MV-4-11 (cell line): ENCODE results near the gene TPBGL.
A peak's percentile ranks its signal among the peaks of the same experiment; 100 is the strongest.

ENCODE experiments used
- DNase-seq: peaks from one replicate; lab custom pipeline; 2025; lab: John Stamatoyannopoulos, UW

Gene TPBGL, protein sequence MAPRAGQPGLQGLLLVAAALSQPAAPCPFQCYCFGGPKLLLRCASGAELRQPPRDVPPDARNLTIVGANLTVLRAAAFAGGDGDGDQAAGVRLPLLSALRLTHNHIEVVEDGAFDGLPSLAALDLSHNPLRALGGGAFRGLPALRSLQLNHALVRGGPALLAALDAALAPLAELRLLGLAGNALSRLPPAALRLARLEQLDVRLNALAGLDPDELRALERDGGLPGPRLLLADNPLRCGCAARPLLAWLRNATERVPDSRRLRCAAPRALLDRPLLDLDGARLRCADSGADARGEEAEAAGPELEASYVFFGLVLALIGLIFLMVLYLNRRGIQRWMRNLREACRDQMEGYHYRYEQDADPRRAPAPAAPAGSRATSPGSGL

DNA sequence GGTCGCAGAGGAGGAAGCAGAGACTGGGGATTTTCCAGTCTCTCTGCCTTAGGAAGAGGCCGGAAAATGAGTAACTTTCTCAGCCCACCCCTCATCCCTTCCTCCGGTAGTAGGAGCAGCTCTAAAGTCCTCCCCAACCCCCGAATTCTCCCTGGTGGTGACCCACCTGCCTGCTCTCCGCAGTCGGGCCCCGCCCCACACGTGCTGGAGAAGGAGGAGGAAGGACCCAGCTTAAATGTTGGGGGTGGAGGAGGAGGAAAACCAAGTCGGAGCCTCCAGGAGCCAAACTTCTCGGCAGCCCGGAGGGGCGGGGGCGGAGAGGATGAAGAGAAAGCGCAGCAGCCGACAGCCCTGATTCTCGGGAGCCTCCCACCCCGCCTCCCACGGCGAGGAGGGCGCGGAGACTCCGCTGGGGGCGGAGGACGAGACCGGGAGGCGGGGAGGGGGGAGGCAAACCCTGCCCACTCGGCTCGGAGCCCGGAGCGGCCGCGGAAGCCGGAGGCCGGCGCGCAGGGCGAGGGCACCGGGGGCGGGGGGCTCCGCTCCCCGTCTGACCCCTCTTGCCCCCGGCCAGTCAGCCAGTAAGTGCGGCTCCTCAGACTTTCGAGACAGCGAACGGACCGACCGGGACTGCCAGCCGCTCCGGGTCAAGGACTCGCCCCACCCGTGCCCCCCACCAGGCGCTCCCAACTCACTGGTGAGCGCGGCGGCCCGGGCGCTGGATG lies at the start of gene TPBGL:
Gene TPBGL (plus strand): TSS at position 464 of the 725 bp plus-strand sequence. CDS start 276 bp downstream, outside the sequence.
- DNase-seq, result no peak

DNA sequence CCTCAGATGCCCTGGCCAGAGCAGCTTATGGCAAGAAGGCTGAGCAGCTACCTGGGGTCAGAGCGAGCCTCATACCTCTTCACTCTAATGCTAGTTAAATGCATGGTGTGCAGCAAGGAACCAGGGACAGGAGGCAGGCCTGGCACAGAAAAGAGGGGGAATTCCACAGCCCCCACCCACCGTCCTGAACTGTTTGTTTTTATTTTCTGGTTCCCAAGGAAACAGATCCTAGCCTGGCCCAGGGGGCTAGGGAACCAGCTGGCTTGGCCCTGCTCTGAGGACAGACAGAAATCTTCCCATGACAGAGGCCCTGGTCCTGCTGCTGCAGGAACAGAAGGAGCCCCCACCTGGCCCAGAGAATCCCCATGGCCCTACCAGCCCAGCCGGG lies 49.2 kb upstream of the TPBGL start:
- no peak for DNase-seq

DNA sequence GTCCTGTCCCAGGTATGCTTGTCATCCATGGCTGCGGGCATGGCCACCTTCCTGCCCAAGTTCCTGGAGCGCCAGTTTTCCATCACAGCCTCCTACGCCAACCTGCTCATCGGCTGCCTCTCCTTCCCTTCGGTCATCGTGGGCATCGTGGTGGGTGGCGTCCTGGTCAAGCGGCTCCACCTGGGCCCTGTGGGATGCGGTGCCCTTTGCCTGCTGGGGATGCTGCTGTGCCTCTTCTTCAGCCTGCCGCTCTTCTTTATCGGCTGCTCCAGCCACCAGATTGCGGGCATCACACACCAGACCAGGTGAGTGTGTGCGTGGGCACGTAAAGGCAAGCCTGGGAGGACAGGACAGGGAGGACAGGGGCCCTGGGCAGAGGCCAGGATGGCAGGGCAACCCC lies 47.3 kb upstream of the TPBGL start:
- no peak for DNase-seq

DNA sequence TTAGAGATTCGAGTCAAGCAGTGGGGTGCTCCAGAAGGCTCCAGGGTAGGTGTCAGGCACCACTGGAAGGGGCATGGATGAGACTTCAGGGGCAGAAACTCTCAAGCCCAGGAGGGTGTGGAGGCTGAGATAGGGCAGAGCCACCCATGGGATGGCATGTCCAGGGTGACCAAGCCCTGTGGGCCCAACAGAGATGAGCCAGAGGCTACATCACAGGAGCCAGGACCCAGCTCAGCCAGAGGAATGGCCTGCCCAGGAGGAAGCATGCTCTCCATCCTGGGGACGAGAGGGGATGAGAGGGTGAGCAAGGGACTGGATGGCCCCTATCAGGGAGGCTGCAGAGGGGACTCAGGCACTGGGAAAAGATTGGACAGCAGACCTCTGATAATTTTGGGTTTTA lies 46.9 kb upstream of the TPBGL start:
- DNase-seq, result no peak

DNA sequence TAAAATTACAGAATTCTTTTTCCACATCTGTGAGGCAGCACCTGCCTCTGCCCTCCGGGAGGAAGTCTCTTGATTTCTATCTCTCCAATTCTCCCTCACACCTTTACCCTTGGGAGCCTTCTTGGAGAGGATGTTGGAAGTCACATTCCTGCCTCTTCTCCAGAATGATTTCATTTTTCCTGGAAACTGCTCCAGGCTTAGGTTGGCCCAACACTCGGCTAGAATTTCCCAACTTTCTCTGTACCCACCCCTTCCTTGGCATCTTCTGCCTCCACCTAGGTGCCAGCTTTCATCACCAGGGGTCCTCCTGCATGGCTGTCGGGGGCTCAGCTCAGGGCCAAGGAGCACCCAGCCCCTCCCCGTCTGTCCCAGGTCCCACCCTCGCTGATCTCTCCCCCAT lies 46.4 kb upstream of the TPBGL start:
- no peak for DNase-seq

DNA sequence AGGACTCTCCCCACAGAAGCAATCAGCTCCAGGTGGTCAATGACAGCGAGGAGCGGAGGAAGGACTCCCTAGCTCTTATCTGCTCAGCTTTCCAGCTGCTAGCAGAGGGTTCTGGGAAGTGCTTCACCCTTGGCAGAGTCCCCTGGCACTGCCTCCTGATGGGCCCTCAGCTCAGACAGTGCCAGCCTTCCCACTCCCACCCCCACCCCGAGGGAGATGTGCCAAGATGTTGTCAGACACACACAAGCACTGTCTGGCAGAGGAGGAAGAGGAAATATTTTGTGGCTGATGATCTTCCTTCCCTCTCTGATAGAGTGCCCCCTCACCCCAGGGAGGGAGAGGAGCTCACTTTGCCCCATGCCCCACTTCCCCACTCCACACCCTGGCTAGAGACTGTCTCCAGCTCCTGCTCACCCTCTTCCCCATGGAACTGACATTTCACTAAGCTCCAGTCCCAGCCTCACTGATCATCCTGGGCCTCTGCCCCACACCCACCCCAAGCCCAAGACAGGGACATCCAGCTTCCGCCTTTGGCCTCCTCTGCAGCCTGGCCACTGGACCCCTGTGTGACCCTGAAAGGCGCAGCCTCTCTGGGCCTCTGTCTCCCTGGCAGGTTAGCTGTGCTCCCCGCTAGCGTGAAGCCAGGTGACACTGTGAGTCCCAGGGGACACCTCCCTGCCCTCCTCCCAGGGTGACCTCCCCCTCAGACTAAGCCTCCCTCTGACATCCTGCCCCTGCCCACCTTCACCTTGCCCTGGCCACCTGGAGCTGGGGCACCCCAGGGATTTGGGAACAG lies 45.2 kb upstream of the TPBGL start:
- peak; percentile 33 for DNase-seq

DNA sequence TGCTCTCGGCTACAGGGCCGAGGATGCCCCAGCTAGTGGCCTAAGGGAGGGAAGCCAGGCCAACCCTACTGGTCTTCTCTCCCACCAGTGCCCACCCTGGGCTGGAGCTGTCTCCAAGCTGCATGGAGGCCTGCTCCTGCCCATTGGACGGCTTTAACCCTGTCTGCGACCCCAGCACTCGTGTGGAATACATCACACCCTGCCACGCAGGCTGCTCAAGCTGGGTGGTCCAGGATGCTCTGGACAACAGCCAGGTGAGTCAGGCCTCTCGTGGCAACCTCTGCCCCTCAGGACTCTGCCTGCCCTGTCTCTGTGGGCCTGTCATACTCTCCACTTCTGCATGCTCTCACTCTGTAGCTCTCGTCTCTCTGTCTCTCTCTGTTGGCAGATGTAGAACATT lies 44.1 kb upstream of the TPBGL start:
- no peak for DNase-seq

DNA sequence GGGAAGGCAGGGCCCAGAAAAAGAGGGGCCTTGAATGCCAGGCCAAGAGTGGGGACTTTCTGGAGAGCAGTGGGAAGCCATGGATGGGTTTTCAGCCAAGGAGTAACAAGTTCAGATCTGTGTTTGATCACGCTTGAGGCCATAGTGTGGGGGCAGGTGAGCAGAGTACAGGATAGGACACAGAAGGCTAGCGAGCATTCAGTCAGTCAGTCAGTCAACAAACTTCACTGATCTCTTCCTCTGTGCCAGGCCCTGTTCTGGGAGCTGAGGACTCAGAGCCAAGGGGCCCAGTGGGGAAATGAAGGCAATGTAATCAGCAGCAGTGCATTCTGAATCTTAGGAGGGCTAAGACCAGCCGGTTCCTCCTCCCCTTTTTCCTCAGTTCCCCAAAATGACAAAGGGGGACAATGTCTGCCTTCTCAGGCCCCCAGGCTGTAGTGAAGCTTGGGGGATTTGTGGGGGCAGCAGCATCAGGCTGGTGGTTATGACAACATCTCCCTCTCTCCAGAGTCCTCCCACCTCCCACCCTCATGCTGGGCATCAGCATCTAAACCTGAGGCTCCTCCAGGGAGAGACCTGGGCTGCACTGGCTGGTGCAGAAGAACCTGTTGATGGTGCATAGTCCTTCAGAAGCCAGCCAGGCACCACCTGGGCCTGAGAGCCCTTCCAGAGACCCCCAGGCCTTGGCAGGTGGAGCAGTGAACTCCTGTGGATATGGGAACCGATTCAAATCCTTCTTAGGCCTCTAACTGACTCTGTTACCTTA lies 42.9 kb upstream of the TPBGL start:
- no peak for DNase-seq

DNA sequence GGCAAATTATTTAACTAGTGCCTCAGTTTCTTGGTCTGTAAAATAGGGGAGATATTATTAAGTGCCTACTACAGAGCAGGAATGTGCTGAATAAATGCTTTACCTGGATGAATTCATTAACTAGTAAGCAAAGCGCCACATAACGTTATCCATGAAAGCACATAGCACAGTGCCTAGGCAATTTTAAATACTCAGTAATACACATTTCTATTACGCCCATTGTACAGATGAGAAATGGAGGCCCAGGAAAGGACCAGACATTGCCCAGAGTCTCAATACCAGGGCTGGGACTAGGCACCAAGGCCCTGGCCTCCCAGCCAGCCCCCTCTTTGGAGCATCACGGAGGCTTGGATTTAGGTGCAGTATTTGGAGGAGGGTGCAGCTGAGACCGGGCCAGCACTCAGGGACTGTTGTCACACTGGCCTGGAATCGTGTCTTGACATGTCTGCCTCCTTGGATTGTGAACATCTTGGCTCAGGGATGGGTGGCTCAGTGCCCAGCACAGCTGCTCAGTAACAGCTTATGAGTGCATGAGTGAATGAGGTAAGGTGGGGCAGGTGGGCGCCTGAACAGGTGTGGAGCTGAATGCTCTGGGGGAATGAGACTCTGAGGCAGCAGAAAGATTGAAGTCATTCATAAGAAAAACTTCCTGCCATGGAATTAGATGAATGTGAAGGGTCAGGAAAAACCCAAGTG lies 42.1 kb upstream of the TPBGL start:
- DNase-seq, result no peak

DNA sequence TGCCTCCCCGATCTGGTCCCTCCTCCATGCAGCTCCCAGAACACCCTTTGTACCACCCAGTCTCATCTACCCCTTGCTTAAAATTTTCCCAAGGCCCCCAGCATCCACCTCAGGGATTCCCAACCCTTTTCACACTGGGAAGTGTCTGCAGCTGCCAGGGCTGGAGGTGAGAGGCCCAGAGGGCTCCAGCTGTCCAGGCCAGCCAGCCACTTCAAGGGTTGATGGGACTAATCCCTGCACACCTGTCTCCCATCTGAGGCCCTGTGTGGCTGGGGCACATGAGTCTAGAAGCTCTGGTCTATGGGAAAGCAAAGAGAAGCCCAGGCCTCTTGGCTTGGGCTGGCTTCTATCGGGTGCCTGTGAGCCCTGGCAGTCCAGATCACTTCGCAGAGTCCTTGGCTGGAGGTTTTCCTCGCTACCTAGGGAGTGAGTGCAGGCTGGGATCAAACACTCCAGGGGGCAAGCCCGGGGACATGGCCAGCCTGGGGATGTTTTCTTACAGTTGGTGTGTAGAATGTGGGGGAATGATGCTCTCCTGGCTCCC lies 41.1 kb upstream of the TPBGL start:
- DNase-seq, result no peak

DNA sequence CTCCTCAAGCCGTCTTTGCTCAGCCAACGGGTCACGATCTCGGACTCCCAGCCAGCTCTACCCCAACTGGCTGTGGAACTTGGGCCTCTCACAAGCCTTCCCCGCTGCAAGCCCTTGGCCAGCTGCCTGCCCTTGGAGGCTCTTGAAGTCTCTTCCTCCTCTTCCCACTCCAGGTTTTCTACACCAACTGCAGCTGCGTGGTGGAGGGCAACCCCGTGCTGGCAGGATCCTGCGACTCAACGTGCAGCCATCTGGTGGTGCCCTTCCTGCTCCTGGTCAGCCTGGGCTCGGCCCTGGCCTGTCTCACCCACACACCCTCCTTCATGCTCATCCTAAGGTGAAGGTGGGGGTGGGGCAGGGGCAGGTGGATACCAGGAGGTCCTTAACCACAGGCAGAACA lies 40.5 kb upstream of the TPBGL start:
- no peak for DNase-seq

DNA sequence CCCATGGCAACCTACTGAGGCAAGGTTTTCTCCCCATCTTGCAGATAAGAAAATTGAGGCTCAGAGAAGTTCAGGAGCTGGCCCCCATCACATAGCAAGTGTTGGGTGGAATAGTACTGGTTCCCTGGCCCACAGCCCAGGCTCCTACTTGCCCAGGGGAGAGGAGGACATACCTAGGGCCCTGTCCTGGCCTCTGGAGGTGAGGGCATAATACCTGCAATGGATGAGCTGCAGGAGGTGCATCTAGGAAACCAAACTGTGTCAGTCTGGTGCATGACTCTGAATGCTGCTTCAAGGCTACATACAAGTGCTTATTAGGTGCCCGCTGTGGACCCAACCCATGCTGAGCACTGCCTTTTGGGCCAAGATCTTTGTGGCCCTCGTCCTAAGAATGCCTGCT lies 40.0 kb upstream of the TPBGL start:
- no peak for DNase-seq

DNA sequence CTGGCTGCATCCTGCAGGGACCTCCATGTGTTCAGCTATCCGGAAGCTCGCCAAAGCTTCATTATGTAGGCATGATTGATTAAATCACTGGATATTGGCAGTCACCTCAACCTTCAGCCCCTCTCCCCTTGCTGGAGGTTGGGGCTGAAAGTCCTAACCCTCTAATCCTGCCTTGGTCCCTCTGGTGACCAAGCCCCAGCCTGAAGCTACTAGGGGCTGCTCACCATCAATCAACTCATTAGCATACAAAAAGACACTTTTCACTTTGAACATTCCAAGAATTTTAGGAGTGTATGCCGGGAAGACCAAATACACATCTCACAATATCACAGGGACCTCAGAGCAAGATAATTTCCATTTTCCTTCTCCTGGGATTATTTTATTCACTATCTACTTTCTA lies 38.8 kb upstream of the TPBGL start:
- DNase-seq, result no peak

DNA sequence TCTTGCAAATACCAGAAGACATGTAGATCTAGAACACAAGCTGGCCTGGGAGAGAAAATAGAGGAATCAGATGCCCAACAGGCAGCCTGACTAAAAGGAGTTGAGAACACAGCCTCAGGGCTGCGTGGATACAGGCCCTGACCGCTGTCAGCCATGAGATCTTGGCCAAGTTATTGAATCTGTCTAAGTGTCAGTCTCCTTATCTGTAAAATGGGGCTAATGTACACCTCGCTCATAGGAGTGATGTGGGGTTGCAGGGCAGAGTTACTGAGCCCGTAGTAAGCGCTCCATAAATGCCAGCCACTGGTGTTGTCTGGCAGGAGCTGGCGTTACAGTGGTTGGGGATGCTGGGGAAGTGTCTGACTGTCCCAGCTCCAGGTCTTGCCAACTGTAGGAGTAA lies 38.4 kb upstream of the TPBGL start:
- no peak for DNase-seq

DNA sequence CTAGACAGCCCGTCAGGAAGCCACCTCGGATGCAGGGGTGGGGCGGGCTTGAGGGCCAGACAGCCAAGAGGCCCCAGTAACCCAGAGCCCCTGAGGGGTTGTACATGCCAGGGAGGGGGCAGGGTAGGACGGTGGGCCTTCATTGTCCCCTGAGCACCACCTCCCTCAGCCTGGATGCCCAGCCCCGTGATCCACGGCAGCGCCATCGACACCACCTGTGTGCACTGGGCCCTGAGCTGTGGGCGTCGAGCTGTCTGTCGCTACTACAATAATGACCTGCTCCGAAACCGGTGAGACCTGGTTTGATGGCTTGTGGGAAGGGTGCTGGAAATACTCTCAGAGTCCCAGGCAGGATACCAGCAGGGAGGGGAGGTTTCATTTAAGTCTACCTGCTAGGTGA lies 37.4 kb upstream of the TPBGL start:
- DNase-seq, result no peak

DNA sequence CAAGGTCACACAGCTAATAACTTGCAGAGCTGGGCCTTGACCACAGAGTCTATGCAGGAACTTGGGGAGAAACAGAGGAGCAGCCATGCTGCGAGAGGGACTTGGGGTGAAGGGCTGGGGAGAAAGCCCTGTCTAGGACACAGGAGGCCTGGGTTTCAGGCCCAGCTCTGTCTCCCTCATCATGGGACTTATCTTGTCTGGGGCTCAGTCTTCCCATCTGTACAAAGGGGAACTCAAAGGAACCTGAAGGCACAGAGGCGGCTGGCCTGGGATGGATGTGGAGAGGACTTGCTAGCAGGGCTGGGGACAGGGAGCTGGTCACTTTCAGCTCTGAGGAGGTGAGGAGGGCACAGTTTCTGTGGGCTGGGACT lies 36.9 kb upstream of the TPBGL start:
- DNase-seq, result no peak

DNA sequence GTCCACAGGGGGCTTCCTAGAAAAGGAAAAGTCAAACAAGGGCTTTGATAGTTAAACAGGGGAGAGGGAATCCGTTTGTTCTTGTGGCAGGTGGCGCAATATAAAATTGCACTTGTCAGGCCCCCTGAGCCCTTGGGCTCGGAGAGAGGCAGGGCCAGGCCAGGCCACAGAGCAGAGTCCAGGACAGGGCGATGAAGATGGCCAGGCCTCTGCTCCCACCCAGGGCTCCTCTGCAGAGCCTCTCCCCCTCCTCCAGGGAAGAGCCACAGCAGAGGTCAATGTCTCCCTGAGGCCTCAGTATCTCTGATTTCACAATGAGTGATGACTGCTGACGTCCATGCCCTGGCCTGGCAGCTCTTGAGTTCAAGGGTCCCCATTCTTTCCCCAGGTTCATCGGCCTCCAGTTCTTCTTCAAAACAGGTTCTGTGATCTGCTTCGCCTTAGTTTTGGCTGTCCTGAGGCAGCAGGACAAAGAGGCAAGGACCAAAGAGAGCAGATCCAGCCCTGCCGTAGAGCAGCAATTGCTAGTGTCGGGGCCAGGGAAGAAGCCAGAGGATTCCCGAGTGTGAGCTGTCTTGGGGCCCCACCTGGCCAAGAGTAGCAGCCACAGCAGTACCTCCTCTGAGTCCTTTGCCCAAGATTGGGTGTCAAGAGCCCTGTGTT lies 36.4 kb upstream of the TPBGL start:
- no peak for DNase-seq

DNA sequence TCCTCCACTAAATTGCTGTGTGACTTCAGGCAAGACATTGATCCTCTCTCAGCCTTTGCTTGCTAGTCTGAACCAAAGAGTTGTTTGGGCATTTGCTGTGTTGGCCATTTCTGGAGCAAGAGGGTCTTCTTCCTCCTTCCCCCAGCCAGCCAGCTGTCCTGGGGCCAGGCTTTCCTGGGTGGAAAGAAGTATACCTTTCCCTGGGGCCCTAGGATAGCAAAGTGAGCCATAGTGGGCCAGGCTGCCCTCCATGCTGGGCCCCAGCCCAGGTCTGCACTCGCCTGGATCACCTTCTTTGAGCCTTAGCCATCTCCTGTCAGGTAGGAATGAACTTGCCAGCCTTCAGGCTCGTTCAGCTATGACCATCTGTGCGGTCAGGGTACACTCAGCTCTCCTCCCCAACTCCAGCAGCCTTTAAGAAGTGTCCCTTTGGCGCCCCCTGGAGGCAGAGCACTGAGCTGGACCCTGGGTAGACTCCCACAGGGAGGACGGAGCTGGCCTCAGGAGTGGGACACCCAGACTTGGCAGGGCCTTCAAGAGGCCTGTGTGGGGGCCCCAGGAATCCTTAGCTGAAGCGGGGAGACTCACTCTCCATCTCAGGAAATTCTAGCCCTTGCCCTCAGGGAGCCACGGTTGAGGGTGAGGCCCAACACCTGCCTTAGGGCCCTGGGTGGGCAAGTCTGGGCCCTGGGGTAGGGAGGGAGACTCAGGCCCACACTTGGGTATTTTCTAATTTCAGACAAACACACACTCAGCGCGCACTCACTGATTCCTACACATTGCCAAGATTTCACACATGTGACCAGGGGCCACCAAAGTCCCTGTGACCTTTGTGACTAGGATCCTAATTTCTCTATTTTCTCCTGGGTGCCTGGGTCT lies 35.6 kb upstream of the TPBGL start:
- DNase-seq, result peak; percentile 66

DNA sequence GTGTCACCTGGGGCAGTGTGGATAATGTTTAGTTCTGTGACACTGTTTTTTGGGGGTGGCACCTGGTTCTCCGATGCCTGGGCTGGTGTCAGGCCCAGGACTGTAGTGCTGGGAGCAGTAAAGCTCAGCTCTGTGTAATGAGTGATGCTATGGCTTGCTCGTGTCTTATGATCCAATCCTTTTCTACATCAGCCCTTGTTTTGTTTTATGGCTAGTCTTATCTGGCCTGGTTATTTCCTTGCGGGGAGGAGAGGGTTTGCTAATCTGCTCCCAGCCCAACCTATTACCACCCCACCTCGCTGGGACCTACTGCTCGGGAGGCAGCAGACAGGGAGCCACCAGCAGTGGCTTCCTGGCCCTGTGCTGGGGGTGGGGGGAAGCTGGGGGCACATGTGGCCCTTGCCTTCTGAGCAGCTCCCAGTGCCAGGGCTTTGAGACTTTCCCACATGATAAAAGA lies 35.0 kb upstream of the TPBGL start:
- DNase-seq, result no peak

DNA sequence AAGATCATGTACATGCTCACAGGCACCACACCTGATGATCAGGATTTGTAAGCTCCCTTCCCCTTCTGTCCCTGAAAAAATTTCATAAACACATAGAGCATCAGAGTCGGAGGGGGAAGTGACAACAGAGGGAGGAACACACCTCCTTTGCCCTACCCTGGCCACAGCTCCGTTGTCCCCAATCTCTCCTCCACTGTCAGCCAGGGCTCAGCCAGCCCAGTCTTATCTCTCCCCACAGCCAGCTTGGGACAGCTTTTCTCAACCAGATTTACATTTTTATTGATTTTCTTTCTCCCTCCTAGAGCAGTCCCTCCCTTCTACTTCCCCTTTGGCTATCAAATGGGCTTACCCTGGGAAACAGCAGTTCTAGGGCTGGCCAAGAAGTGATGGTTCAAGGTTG lies 32.1 kb upstream of the TPBGL start:
- no peak for DNase-seq
